Transverse colon (tissue), 4 donors: ENCODE results near the gene TP73.

ENCODE experiments used
- CTCF ChIP-seq, 5 experiments: fragments of 200-600 bp in 3 of 5; fragments of 450-650 bp in 2 of 5; sonication (generic) in 3 of 5; IDR thresholded peaks; 1 replicate in 2 of 5; 2 replicates in 3 of 5; pipeline ENCODE4 v1.5.1; 2016 to 2017; ENCODE audit warnings: antibody characterized with exemption in 5 of 5, inconsistent platforms in 3 of 5, mild to moderate bottlenecking in 2 of 5, moderate library complexity in 1 of 5
- EP300 ChIP-seq: sonication (generic); formaldehyde crosslinking; IDR thresholded peaks from one replicate; pipeline ENCODE4 v1.6.1; 2017; ENCODE audit warnings: antibody characterized with exemption, low read depth
- POLR2A ChIP-seq: fragments of 450-650 bp; IDR thresholded peaks from one replicate; pipeline ENCODE4 v1.6.1; 2016; ENCODE audit warnings: antibody characterized with exemption, mild to moderate bottlenecking, moderate library complexity
- POLR2AphosphoS5 ChIP-seq, 3 donors: sonication (generic); formaldehyde crosslinking; IDR thresholded peaks; one replicate each; pipeline ENCODE4 v1.6.1; 2016; ENCODE audit warnings: antibody characterized with exemption in 3 of 3

DNA sequence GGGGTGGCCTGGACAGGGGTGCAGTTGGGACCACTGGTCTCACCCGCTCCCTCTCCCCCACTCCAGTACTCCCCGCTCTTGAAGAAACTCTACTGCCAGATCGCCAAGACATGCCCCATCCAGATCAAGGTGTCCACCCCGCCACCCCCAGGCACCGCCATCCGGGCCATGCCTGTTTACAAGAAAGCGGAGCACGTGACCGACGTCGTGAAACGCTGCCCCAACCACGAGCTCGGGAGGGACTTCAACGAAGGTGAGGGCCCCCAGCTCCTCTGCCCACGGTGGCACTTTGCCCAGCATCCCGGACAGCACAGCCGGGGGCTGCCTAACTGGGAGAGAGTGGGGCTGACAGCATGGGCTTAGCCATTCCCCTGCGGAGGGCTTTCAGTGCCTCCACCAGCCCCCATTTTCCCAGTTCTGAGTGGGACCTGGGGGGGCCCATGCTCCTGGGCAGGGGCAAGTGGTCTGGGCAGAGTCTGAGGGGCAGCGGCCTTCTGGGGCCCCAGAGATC, 69.7 kb downstream of the TP73 start:
- no peak for TF ChIP-seq CTCF (IDR thresholded peaks at IDR 0.05)
- no peak for TF ChIP-seq POLR2A
- TF ChIP-seq EP300 = no peak
- no peak for TF ChIP-seq POLR2AphosphoS5 (IDR thresholded peaks at IDR 0.05)
